ENCODE measurements around the gene AIFM3. TPM values are rescaled to one million over a fixed set of nuclear protein-coding genes. Genes with fewer than 3 reads are reported as not detected.

AIFM3 gene
- total RNA-seq, 1 donor from 2014 or later = 0.47 TPM

- TF ChIP-seq, protein P1, sequence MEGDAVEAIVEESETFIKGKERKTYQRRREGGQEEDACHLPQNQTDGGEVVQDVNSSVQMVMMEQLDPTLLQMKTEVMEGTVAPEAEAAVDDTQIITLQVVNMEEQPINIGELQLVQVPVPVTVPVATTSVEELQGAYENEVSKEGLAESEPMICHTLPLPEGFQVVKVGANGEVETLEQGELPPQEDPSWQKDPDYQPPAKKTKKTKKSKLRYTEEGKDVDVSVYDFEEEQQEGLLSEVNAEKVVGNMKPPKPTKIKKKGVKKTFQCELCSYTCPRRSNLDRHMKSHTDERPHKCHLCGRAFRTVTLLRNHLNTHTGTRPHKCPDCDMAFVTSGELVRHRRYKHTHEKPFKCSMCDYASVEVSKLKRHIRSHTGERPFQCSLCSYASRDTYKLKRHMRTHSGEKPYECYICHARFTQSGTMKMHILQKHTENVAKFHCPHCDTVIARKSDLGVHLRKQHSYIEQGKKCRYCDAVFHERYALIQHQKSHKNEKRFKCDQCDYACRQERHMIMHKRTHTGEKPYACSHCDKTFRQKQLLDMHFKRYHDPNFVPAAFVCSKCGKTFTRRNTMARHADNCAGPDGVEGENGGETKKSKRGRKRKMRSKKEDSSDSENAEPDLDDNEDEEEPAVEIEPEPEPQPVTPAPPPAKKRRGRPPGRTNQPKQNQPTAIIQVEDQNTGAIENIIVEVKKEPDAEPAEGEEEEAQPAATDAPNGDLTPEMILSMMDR (IDR thresholded peaks at IDR 0.05) = no peak
- no peaks in the 10 kb centered on the region for H3K27me3 Mint-ChIP-seq (ENCODE audit: low read depth)
- no peak overlapping the region for H3K27ac Mint-ChIP-seq (ENCODE audit: unreplicated experiment)
- peaks cover 14% of the 10 kb centered on the region for H3K4me1 Mint-ChIP-seq (ENCODE audit: low read depth)
- DNase-seq (ENCODE audit: low spot score) = no peak
- H3K4me3 Mint-ChIP-seq (ENCODE audit: unreplicated experiment) = peak overlapping the region; percentile 57
- H3K9me3 Mint-ChIP-seq (ENCODE audit: low read depth) = no peaks in the 10 kb centered on the region
- peaks cover 10% of the 10 kb centered on the region for H3K36me3 Mint-ChIP-seq (ENCODE audit: low read depth)
Observed at GRCh38 chr22:20956258-20957101, 10.6 kb upstream of the AIFM3 start.

DNA sequence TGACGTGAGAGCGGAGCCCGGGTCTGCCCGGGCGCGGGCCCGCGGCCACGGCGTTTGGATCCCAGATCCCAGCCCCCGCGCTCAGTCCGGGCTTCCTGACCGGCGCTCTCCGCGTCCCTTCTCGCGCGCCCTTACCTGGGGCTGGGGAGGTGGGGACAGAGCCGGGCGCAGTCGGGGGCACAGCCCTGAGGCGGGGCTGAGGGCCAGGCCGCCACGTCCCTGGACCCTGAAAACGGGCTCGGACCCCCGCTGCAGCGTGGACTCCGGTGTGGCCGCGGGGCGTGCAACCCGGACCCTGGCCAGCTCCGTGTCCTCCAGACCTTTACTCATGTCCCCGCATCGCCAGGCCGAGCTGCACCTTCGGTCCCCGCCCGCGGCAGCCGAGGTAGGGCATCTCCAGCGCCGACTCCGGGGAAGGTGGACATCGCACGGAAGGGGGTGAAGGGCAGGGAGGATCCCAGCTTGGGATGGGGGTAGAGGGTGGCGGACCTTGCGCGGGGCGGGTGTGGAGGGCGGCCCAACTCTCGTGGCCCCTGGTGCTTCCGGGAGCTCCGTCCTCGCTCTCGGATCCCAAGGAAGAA is 9.9 kb upstream of the AIFM3 start:
- Mint-ChIP-seq H3K36me3 (ENCODE audit: low read depth) (peaks cover 7% of the 10 kb centered on the region), H3K27me3 (ENCODE audit: low read depth) (no peaks in the 10 kb centered on the region)
- DNase-seq (ENCODE audit: low spot score) = no peak

DNA sequence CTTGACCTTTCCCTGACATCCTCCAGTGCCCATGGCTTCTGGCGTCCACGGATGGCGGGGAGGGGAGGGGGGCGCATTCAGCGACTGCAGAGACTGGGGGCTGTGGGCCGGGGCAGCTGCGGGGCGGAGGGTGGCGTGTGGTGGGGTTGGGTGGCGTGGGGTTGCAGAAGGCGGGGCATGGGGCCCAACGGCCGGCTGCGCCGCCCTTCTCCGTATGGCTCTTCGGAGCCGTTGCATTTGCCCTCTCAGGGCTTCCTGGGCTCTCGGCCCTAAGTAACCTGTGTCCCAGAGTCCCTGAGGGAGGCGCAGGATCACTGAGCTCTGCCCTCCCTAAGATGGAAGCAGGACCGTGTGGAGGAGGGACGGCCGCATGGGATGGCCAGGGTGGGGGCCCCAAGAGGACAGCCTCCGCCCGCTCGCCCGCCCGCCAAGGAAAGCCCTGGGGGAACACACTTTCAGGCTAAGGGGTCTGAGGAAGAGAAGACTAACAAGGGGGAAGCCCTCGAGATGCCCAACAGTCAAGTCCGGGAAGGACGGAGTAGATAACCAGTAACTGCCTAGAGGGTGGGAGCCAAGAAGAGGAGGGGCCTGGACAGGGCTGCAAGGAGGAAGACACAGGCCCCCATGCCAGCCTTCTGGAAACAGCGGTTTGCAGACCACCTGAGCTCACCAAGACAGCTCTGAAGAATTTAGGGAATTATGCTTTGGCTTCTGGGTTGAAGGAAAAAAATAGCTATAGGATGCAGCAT is 9.2 kb upstream of the AIFM3 start:
- Mint-ChIP-seq H3K27ac (ENCODE audit: unreplicated experiment) (no peak overlapping the region), H3K9me3 (ENCODE audit: low read depth) (no peaks in the 10 kb centered on the region), H3K27me3 (ENCODE audit: low read depth) (no peaks in the 10 kb centered on the region), H3K4me1 (ENCODE audit: low read depth) (peaks cover 16% of the 10 kb centered on the region), H3K36me3 (ENCODE audit: low read depth) (peaks cover 4% of the 10 kb centered on the region), H3K4me3 (ENCODE audit: unreplicated experiment) (peak overlapping the region; percentile 64)
- TF ChIP-seq, protein P1 (IDR thresholded peaks at IDR 0.05) = peak; percentile 11
- no peak for DNase-seq (ENCODE audit: low spot score)

More for the DNA sequence above, 9.9 kb upstream of the AIFM3 start:
- TF ChIP-seq, protein P1 (IDR thresholded peaks at IDR 0.05) = no peak
- Mint-ChIP-seq H3K27ac (ENCODE audit: unreplicated experiment) (no peak overlapping the region), H3K9me3 (ENCODE audit: low read depth) (no peaks in the 10 kb centered on the region), H3K4me1 (ENCODE audit: low read depth) (peaks cover 16% of the 10 kb centered on the region), H3K4me3 (ENCODE audit: unreplicated experiment) (peak overlapping the region; percentile 64)

GRCh38 chr22:20959578-20960461 is 7.2 kb upstream of the AIFM3 start:
- Mint-ChIP-seq H3K27ac (ENCODE audit: unreplicated experiment) (no peak overlapping the region), H3K4me1 (ENCODE audit: low read depth) (peaks cover 23% of the 10 kb centered on the region), H3K9me3 (ENCODE audit: low read depth) (no peaks in the 10 kb centered on the region), H3K4me3 (ENCODE audit: unreplicated experiment) (no peak overlapping the region), H3K27me3 (ENCODE audit: low read depth) (peaks cover 5% of the 10 kb centered on the region), H3K36me3 (ENCODE audit: low read depth) (no peaks in the 10 kb centered on the region)
- DNase-seq (ENCODE audit: low spot score) = no peak
- TF ChIP-seq, protein P1 (IDR thresholded peaks at IDR 0.05) = no peak
